Adipose tissue (tissue), 3 donors: ENCODE measurements around the gene CEP250. TPM values are rescaled to one million over a fixed set of nuclear protein-coding genes. Genes with fewer than 3 reads are reported as not detected.

Source experiments
- H3K27ac ChIP-seq: one replicate; pipeline ENCODE4 v1.5.1; 2013; ENCODE audit warnings: low read depth, low read length
- WGBS, 3 donors: extraction: QIAGEN DNeasy Blood & Tissue Kit; methylation state at CpG; one replicate each; pipeline ENCODE4 v1.1.7; 2013; 5-methylcytosine and 5-hydroxymethylcytosine counted together
- polyA plus RNA-seq, 3 donors: library from polyadenylated mRNA; stranded (reverse); fragments of 200-250 nt; gene quantifications; one replicate each; pipeline ENCODE4 v1.2.3, GENCODE V29; 2013
- donor health status: healthy with polysubstance abuse.
- donor health status: Bipolar disorder and iron deficiency.
- donor health status: healthy.

The CEP250 gene
- polyA plus RNA-seq, 3 donors: 3.6 to 7.1 (median 5.1) TPM

GRCh38 chr20:35476288-35476687 is 20.9 kb downstream of the CEP250 start:
- WGBS, 3 donors: 89 to 92% (median 92%) methylated on average over 4 of the region's 4 CpGs
- no peak overlapping the region for H3K27ac ChIP-seq

- WGBS, 3 donors: 85 to 88% (median 87%) methylated on average over 16 of the region's 16 CpGs
- no peak overlapping the region for H3K27ac ChIP-seq
These were observed 23.5 kb downstream of the CEP250 start for GRCh38 chr20:35478804-35479472.

GRCh38 chr20:35479798-35480197 is 24.4 kb downstream of the CEP250 start:
- WGBS, 3 donors: 94 to 100% (median 95%) methylated on average over 5 of the region's 5 CpGs
- no peak overlapping the region for H3K27ac ChIP-seq

GRCh38 chr20:35487479-35487878 is 32.1 kb downstream of the CEP250 start:
- H3K27ac ChIP-seq: no peak overlapping the region
- WGBS, 3 donors: 97 to 100% (median 98%) methylated on average over 4 of the region's 4 CpGs

GRCh38 chr20:35489717-35490116 is 34.3 kb downstream of the CEP250 start:
- no peak overlapping the region for H3K27ac ChIP-seq
- 92 to 95% (median 95%) methylated on average over 5 of the region's 5 CpGs for WGBS, 3 donors

GRCh38 chr20:35490736-35491181 is 35.4 kb downstream of the CEP250 start:
- H3K27ac ChIP-seq: no peak overlapping the region
- 51 to 82% (median 63%) methylated on average over 6 of the region's 6 CpGs for WGBS, 3 donors

- WGBS, 3 donors: 93 to 99% (median 96%) methylated on average over 5 of the region's 5 CpGs
These were observed 36.4 kb downstream of the CEP250 start for GRCh38 chr20:35491823-35492222.

GRCh38 chr20:35492352-35492751 is 37.0 kb downstream of the CEP250 start:
- 96% methylated on average over 6 of the region's 6 CpGs for WGBS, 3 donors
- no peak overlapping the region for H3K27ac ChIP-seq

More at GRCh38 chr20:35491823-35492222, 36.4 kb downstream of the CEP250 start:
- no peak overlapping the region for H3K27ac ChIP-seq

- 90 to 97% (median 94%) methylated on average over 3 of the region's 3 CpGs for WGBS, 3 donors
- H3K27ac ChIP-seq: no peak overlapping the region
These were observed 41.1 kb downstream of the CEP250 start for GRCh38 chr20:35496481-35496880.

- 89 to 93% (median 91%) methylated on average over 5 of the region's 5 CpGs for WGBS, 3 donors
- H3K27ac ChIP-seq: no peak overlapping the region
These were observed 41.9 kb downstream of the CEP250 start for GRCh38 chr20:35497320-35497719.

- H3K27ac ChIP-seq: no peak overlapping the region
- 65 to 91% (median 76%) methylated on average over 9 of the region's 9 CpGs for WGBS, 3 donors
These were observed 42.4 kb downstream of the CEP250 start for GRCh38 chr20:35497780-35498189.

- WGBS, 3 donors: 84 to 100% (median 100%) methylated on average over 1 of the region's 1 CpG
- no peak overlapping the region for H3K27ac ChIP-seq
These were observed 43.9 kb downstream of the CEP250 start for GRCh38 chr20:35499271-35499670.

- 63 to 85% (median 67%) methylated on average over 8 of the region's 8 CpGs for WGBS, 3 donors
- no peak overlapping the region for H3K27ac ChIP-seq
These were observed 47.0 kb downstream of the CEP250 start for GRCh38 chr20:35502352-35502751.

- no peak overlapping the region for H3K27ac ChIP-seq
- WGBS, 3 donors: 78 to 96% (median 95%) methylated on average over 10 of the region's 10 CpGs
These were observed 47.9 kb downstream of the CEP250 start for GRCh38 chr20:35503281-35503680.

GRCh38 chr20:35503841-35504561 is 48.6 kb downstream of the CEP250 start:
- no peak overlapping the region for H3K27ac ChIP-seq
- WGBS, 3 donors: 74 to 86% (median 86%) methylated on average over 16 of the region's 16 CpGs

GRCh38 chr20:35504751-35505150 is 49.4 kb downstream of the CEP250 start:
- H3K27ac ChIP-seq: no peak overlapping the region
- 97 to 99% (median 99%) methylated on average over 5 of the region's 5 CpGs for WGBS, 3 donors

- no peak overlapping the region for H3K27ac ChIP-seq
- WGBS, 3 donors: 62 to 81% (median 81%) methylated on average over 3 of the region's 3 CpGs
These were observed 50.8 kb downstream of the CEP250 start for GRCh38 chr20:35506179-35506578.

- no peak overlapping the region for H3K27ac ChIP-seq
- WGBS, 3 donors: 87 to 90% (median 89%) methylated on average over 6 of the region's 6 CpGs
These were observed 51.7 kb downstream of the CEP250 start for GRCh38 chr20:35506872-35507638.
